Activated CD8-positive, alpha-beta memory T cell treated with anti-CD3 and anti-CD28 coated beads, Interleukin-2, amount 50 U/mL, for 24 hours (primary cell): Measurements from ENCODE around the gene RAPH1.

Experiments used
- DNase-seq: peaks from one replicate; pipeline ENCODE4 v3.0.0-alpha.2; 2020; ENCODE audit errors: extremely low read depth

The RAPH1 gene

GRCh38 chr2:203484266-203485112 lies 50.6 kb downstream of the RAPH1 start:
- no peak for DNase-seq

GRCh38 chr2:203480623-203481022 lies 54.5 kb downstream of the RAPH1 start:
- DNase-seq: no peak

GRCh38 chr2:203476881-203477280 lies 58.2 kb downstream of the RAPH1 start:
- no peak for DNase-seq

DNA sequence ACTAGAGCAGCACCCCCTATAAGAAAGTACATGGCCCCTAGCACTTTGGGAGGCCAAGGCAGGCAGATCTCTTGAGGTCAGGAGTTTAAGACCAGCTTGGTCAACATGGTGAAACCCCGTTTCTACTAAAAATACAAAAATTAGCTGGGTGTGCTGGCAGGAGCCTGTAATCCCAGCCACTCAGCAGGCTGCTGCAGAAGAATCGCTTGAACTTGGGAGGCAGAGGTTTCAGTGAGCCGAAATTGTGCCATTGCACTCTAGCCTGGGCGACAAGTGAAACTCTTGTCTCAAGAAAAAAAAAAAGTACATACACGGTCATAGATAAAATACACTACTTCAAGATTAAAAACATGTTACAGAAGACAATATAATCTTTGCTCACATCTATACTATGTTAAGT lies 63.8 kb downstream of the RAPH1 start:
- no peak for DNase-seq

DNA sequence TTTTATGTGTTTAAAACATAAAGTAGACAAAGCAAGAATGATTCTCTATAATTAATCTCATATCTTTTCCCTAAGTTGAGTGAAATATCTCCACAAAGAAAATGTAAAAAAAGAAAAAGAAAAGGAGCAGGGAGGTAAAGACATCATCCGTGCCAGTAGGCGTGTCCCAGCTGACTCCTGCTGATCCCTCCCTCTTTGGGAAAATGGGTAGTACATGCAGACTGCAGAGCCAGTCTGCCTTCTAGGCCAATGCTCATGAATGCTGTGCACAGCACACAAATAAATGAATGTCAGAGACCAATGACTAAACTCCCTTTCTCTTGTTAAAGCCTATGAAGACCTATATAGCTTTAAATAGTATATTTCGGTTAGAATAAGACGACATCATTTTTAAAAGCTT lies 64.7 kb downstream of the RAPH1 start:
- DNase-seq: no peak

DNA sequence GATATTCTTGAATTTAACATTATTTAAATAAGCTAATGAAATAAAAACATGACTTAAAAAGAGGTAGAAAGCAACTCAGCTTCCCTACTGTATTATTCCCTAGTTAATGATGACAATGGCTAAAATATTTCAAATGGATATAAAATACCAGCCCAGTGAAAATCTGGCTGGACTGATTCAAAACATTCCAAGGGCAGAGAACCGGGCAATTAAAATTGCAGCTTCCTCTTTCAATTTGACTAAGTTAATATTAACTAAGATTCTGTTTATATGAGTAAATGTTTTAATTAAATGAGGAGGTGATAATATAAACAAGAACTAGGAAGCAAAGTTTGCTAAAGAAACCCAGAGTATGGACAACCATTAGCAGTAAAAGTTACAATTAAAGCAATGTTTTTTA lies 65.6 kb downstream of the RAPH1 start:
- DNase-seq: no peak

DNA sequence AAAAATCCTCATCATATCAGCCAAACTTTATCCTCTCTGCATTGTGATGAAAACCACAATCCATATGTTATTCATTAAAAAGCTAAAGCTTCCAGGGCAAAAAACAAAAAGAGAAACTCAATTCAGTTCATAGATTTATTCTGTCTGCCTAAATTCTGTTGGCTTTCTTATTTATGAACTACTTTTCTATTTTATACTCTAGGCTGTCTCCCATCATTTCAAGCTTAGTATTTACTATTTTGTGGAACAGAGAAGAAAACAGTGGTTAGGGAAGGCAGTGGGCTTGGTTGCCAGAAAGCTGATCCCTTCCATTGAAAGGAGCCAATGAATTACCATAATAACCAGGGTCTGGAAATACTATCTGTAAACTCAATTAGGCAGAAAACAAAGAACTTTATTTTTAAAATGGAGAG lies 71.8 kb downstream of the RAPH1 start:
- no peak for DNase-seq

- DNase-seq: no peak
Measured at GRCh38 chr2:203462308-203462707, 72.8 kb downstream of the RAPH1 start.

DNA sequence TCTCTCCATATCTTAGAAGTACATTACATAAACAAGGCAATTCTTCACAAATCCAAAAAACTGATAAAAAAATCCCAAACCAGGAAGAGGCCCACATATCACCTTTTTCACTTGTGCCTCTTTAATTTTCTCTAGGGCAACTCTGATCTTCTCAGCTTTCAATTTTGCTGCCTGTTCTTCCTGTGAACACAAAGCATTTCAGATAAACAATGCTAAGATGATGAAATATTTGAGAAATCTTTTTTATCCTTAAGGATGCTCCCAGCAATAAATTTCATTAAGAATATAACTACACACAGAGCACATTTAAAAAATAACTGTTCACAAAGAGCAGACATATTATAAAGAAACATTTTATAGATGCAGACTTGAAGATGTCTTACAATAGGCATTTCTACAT lies 73.4 kb downstream of the RAPH1 start:
- no peak for DNase-seq

- DNase-seq: no peak
Measured at GRCh38 chr2:203455209-203455608, 79.9 kb downstream of the RAPH1 start.

DNA sequence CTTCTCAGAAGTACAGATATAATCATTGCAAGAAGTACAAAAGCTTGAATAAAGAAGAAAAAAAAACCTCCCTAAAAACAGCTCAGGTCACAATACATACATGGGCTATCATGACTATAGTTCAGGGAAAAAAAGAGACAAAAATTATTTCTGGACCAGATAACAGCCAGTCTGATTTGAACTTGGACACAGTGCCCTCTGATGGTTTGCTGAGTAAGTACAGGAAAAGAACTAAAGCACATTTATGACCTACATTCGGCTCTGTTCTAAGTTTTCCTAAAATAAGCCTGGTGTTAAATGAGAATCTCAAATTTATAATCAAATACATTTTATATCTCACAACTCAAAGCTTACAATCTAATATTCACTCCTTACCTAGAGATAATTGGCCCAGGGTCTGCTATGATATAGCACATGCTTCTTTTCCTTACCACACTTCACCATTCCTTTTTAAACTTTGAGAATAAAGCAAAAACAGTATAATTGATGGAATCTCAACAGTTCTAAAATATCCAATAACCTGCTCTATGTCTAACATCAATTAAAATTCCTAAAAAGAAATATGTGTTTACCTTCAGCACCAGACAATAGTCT lies 81.1 kb downstream of the RAPH1 start:
- no peak for DNase-seq

GRCh38 chr2:203451689-203452088 lies 83.4 kb downstream of the RAPH1 start:
- no peak for DNase-seq

DNA sequence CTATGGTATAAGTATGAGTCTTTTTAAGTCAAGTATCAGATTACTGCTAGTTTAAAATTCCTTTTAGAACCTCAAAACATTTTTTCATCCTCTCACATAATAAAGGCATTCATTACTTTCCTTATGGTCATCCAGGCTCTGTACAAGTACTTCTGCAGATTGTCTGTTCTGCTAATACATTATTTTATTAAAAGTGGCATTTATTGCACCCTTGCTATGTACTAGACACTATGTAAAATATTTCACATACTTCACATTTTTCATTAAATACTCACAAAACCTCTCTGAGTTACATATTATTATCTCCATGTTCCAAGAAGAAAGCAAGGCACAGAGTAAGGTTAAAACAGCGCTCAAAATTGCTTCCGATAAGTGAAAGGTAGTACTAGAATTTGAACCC lies 84.1 kb downstream of the RAPH1 start:
- no peak for DNase-seq

DNA sequence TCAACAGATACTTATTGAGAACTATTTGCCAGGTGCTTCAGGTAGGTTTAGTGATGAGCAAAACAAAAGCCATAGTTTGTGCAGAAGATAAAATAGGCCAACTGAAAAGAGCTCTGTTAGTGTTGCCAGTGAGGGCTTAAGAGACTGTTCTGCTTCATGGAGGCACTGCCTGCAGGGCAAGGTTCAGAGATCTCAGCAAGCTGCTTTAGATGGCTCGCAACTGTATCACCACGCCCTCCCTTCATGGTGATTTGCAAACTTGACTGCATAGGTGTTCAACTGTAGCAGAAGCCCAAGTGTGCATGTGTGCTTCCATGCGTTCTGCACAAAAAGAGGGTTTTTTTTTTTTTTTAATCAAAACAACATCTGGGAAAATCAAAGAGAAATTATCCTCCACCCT lies 84.5 kb downstream of the RAPH1 start:
- no peak for DNase-seq

GRCh38 chr2:203446780-203447179 lies 88.3 kb downstream of the RAPH1 start:
- DNase-seq: no peak

GRCh38 chr2:203446071-203446481 lies 89.0 kb downstream of the RAPH1 start:
- DNase-seq: no peak

- DNase-seq: no peak
Measured at GRCh38 chr2:203444738-203445137, 90.4 kb downstream of the RAPH1 start.

GRCh38 chr2:203442463-203442862 lies 92.6 kb downstream of the RAPH1 start:
- no peak for DNase-seq

GRCh38 chr2:203441463-203441862 lies 93.6 kb downstream of the RAPH1 start:
- no peak for DNase-seq

- no peak for DNase-seq
Measured at GRCh38 chr2:203440671-203441070, 94.4 kb downstream of the RAPH1 start.

DNA sequence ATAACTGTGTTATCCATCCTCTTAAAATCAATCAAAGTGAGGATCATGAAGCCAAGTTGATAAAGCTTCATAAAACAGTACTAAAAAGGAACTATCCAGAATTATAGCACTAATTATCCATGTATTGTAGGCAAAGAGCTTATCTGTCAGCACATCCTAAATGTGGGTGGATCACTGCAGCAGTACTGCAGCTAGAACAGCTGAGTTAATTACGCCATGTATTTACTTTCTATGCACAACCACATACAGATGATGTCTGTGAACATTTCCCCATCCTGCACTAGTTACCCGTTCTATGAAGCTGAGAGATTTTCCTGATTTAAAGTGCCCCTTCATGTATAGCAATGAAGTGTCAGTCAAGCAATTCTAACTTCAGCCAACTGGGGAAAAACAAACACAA lies 96.6 kb downstream of the RAPH1 start:
- DNase-seq: no peak

DNA sequence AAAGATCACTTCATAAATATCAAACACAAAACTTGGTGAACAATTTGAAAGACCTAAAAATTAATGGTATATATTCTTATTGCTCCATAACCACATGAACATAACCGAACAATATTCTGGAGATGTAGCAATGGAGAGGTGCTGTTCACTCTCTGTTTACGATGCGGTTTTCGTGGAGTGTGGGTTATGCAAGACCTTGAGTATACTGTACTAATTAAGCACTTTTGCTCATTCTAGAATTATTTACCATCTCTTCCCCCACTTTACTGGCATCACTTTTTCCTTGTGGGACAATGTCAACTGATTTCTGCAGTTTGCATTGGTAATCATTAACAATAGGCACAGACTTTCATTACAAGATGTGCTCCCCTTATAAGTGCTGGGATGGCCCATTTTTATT lies 97.6 kb downstream of the RAPH1 start:
- DNase-seq: no peak

GRCh38 chr2:203436496-203436895 lies 98.6 kb downstream of the RAPH1 start:
- DNase-seq: no peak

GRCh38 chr2:203432811-203433210 lies 102.3 kb downstream of the RAPH1 start:
- no peak for DNase-seq
